SKM-1 (cell line): ENCODE measurements around the gene THOC2.
"Not testable (repeated sequence)": the region's sequence is repeated elsewhere in the genome, so short reads cannot be mapped to it uniquely, and the experiment has no call there.

Experiments used
- DNase-seq: peaks from one replicate; lab custom pipeline; 2025; ENCODE audit not compliant: unreplicated experiment; lab: John Stamatoyannopoulos, UW

THOC2 gene

GRCh38 chrX:123736333-123736921 lies 3.6 kb upstream of the THOC2 start:
- no peak for DNase-seq

DNA sequence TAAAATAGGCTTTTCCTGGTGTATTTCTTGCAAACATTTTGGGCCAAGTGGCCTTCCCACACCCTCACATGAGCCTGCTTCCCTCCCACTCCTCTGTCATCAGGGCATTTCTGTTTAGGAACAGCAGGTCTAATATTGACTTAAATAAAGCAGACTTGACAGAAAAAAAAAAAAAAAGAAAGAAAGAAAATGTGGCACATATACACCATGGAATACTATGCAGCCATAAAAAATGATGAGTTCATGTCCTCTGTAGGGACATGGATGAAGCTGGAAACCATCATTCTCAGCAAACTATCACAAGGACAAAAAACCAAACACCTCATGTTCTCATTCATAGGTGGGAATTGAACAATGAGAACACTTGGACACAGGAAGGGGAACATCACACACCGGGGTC lies 2.3 kb upstream of the THOC2 start:
- DNase-seq = not testable (repeated sequence)

- DNase-seq = not testable (repeated sequence)
Observed at GRCh38 chrX:123734079-123734478, 1.2 kb upstream of the THOC2 start.

DNA sequence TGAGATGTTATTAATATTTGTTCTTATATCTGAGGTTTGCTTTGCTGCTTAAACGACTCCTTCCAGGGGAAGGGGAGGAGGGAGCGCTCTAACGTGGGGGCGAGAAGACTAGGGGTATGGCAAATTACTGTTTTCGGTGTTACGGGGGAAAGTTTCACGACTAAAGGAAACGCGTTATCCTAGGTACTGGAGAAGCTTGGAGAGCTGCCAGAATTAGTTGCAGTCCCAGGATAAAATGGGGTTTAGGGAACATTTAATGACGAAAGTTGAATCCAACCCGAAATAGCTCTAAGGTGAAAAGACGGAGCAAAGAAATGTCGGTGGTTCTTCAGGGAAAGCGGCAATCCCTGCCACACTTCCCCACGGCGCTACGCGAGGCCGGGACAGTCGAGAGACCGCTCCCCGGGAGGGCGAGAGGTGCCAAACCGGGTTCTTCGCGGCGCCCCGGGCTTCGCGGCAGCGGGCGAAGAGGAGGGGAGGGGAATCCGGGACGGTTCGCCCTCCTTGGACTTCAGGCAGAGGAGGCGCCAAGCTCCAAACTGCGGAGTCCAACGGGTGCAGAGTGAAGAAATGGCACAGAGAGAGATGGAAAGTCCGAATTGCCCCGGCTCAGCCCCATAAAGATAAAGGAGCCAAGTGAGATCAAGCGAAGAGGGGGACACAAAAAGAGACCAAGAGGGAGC lies 724 bp downstream of the THOC2 start:
- DNase-seq = no peak

GRCh38 chrX:123731258-123731986 lies 1.4 kb downstream of the THOC2 start:
- no peak for DNase-seq

DNA sequence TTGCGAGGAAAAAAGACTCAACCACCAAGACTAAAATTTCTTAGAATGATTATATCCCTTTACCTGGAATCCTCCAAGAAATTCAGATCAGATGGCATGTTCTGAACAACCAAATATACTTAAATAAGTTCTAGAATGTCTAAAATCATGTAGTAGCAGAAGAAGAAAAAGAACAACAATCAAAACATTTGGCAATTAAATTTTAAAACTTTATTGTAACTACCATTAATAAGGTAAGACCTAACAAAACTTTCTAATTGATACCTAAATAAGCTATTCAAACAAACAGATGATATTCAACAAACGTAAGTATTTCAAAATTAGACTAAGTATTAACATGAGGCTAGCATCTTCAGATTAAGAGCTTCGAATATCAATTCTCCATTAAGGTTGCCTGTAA lies 4.3 kb downstream of the THOC2 start:
- no peak for DNase-seq

DNA sequence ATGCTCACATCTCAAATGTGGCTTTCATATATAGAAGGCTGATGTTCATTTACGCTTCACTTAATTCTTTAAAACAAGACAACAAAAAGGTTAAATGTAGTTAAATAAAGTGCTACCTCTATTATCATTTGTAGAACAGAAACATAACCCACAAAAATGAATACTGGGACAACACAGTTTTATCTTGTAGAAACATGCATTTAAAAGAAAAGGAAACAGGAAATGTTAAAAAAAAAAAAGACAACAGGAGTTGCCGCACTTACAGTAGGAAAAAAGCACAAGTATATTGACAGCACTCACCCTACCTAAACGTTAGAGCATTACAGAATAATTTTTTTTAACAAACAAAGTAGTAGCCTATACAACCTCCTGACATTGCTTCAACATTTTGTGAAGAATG lies 4.8 kb downstream of the THOC2 start:
- DNase-seq = no peak

DNA sequence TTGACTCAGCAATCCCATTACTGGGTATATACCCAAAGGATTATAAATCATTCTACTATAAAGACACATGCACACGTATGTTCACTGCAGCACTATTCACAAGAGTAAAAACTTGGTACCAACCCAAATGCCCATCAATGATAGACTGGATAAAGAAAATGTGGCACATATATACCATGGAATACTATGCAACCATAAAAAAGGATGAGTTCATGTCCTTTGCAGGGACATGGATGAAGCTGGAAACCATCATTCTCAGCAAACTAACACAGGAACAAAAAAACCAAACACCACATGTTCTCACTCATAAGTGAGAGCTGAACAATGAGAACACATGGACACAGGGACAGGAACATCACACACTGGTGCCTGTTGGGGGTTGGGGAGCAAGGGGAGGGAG lies 10.7 kb downstream of the THOC2 start:
- not testable (repeated sequence) for DNase-seq

- no peak for DNase-seq
Observed at GRCh38 chrX:123720486-123720885, 12.4 kb downstream of the THOC2 start.

DNA sequence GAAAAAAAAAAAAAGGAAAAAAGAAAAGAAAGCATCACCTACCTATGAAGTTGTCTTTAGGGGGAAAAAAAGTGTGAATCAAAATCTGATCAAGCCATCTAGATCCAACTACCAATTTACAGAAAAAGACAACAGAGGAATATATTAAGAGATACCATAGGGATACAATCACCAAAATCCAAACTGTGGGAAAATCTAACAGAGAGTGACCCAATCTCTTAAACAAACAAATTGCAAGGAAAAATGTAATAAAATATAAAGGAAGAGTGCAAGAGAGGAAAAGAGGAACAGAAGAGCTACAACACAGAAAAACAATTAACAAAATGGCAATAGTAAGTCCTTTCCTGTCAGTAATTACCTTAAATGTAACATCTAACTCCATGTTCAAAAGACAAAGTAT lies 19.0 kb downstream of the THOC2 start:
- no peak for DNase-seq

GRCh38 chrX:123713434-123713833 lies 19.4 kb downstream of the THOC2 start:
- DNase-seq = no peak

GRCh38 chrX:123711201-123711600 lies 21.7 kb downstream of the THOC2 start:
- not testable (repeated sequence) for DNase-seq

DNA sequence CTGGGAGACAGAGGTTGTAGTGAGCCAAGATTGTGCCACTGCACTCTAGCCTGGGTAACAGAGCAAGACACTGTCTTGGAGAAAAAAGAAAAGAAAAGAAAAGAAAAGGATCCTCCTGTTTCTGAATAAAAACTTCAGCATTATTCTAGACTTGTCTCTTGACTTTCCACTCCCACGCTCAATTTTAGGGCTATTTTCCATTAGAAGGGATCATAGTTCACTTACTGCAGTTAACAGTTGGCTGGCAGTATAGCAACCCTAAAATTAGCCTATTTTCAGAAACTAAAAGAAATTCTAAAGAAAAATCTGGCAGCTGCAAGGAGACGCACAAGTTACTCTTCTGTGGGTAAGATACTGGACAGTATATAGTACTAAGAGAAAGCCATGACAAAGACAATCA lies 28.1 kb downstream of the THOC2 start:
- no peak for DNase-seq

GRCh38 chrX:123698979-123699520 lies 33.8 kb downstream of the THOC2 start:
- DNase-seq = no peak

DNA sequence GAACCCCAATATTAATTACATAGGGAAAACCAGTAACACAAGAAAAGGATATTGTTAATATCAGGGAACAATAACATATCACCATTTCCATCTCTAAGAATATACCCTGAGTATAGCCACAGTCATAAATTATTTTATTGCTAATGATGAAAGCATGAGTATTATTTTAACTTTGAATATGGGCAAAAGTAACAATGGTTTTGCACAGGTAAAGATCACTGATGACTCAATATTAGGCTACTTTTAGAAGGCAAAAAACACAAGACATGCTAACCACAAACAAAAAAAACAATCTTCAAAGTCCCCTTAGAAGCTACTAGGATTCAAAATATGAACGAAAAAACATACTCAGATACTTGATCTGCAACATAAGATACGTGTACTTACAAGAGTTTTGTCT lies 36.5 kb downstream of the THOC2 start:
- DNase-seq = no peak

DNA sequence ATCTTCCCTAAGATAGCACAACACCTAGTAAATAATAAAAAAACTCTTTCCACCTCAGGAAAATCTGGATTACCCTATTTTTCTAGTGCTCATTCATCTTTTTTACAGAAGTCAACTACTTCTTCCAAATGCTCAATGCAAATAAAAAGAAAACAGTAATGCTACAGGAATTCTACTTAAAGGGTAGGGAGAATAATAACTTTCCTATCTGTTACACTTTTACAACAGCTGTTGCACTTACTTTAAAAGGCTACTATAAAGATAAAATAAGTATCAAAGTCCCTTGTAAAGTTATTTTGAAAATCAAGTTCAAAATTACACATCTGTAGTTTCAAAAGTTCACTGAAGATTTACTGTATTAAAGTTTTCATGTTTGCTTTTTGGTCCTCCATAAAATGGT lies 37.6 kb downstream of the THOC2 start:
- no peak for DNase-seq

GRCh38 chrX:123691776-123692175 lies 41.1 kb downstream of the THOC2 start:
- DNase-seq = no peak

GRCh38 chrX:123688524-123688923 lies 44.3 kb downstream of the THOC2 start:
- no peak for DNase-seq

DNA sequence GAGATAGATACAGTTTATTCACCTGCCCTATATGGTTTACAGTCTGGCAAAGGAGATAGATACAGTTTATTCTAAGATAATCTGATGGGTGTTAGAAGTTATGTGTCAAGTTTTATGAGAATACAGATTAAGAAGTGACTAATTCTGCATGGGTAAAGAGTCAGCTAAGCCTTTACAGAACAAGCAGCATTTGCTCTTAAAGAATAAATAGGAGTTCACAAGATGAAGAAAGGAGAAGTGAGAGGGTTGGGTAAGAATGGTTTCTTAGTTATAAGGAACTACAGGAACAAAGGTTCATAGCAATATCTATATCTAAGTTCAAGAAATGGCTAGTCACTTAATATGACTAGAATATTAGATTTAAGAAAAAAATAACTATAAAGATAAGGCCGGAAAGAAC lies 47.6 kb downstream of the THOC2 start:
- peak; percentile 15 for DNase-seq

DNA sequence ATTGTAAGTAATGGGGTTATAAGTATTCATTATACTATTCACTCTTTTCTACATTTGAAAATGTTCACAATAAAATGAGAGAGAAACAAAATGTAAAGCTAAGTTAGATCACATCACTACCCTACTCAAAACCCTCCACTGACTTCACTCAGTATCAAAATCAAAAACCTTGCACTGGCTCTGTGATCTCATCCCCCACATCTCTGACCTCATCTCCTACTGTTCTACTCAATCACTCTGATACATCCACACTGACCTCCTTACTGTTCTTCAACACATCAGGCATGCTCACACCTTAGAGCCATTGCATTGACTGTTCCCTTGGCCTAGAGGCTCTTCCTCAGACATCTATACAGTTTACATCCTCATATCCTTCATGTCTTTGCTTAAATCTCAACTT lies 50.7 kb downstream of the THOC2 start:
- DNase-seq = no peak

- DNase-seq = not testable (repeated sequence)
Observed at GRCh38 chrX:123679733-123680460, 53.0 kb downstream of the THOC2 start.
